Measurements from ENCODE around the gene IRX3.
"Not testable (repeated sequence)": the region's sequence is repeated elsewhere in the genome, so short reads cannot be mapped to it uniquely, and the experiment has no call there.

The IRX3 gene

DNA sequence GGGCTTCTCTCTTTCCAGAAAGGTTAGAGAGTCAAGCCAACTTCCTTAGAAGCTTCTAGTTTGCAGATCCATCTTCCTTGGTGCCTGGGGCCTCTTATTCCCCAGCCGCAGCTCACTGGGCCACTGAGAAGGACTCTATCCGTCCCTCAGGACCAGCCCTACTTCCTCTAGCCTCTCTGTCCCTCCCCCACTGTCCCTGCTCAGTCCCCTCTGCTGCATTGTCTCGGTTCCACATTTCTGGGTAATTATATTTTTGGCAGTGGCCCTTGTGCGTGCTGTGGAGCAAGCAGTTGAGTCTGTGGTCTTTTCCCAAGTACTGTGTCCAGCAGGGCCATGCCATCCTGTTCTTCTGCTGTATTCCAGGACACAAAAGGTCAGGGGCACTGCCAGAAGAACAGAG, 17.8 kb downstream of the IRX3 start:
- H3K9ac ChIP-seq (ENCODE audit: low read length): no peak overlapping the region
- peaks cover 2% of the 10 kb centered on the region for H3K9me3 ChIP-seq (ENCODE audit: control insufficient read depth, low read length)
- peaks cover 7% of the 10 kb centered on the region for H3K4me1 ChIP-seq (ENCODE audit: control insufficient read depth, insufficient read depth, low read length)
- H3K4me3 ChIP-seq (ENCODE audit: low read length): no peak overlapping the region
- no peak for DNase-seq (ENCODE audit: low read depth)
- no peaks in the 10 kb centered on the region for H3K27me3 ChIP-seq (replicated peaks; ENCODE audit: control insufficient read depth, insufficient read depth, low read length)
- no peaks in the 10 kb centered on the region for H3K36me3 ChIP-seq (ENCODE audit: control insufficient read depth, insufficient read depth, low read length, severe bottlenecking)

- Histone ChIP-seq H3K4me3 (ENCODE audit: low read length) (no peak overlapping the region), H3K27me3 (replicated peaks; ENCODE audit: control insufficient read depth, insufficient read depth, low read length) (no peaks in the 10 kb centered on the region), H3K9me3 (ENCODE audit: control insufficient read depth, low read length) (peaks cover 2% of the 10 kb centered on the region), H3K4me1 (ENCODE audit: control insufficient read depth, insufficient read depth, low read length) (peaks cover 7% of the 10 kb centered on the region), H3K9ac (ENCODE audit: low read length) (no peak overlapping the region), H3K36me3 (ENCODE audit: control insufficient read depth, insufficient read depth, low read length, severe bottlenecking) (no peaks in the 10 kb centered on the region)
- DNase-seq (ENCODE audit: low read depth): no peak
Measured at GRCh38 chr16:54268340-54268739, 18.2 kb downstream of the IRX3 start.

DNA sequence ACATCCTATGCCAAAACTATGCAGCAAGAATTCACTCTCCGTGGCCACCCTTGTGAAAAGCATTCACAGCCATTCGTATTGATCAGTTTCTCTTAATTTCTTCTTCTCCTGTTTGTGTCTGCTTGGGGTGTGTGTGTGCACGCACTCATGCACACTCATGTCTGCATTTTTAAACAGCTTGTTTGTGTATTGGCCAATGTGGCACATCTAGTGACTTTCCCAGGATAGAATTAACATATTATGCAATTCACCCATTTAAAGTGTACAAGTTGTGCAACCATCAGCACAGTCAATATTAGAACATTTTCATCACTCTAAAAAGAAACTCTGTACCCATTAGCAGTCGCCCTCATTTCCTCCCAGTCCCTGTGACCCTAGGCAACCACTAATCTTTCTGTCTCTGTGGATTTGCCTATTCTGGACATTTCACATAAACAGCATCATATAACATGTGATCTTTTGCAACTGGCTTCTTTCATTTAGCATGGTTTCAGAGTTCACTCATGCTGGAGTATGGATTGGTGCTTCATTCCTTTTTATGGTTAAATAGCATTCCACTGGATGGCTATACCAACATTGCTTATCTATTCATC, 20.1 kb downstream of the IRX3 start:
- peak; percentile 69 for DNase-seq (ENCODE audit: low read depth)
- H3K4me1 ChIP-seq (ENCODE audit: control insufficient read depth, insufficient read depth, low read length): peaks cover 7% of the 10 kb centered on the region
- no peaks in the 10 kb centered on the region for H3K27me3 ChIP-seq (replicated peaks; ENCODE audit: control insufficient read depth, insufficient read depth, low read length)
- no peak overlapping the region for H3K4me3 ChIP-seq (ENCODE audit: low read length)
- H3K9ac ChIP-seq (ENCODE audit: low read length): no peak overlapping the region
- H3K9me3 ChIP-seq (ENCODE audit: control insufficient read depth, low read length): peaks cover 2% of the 10 kb centered on the region
- H3K36me3 ChIP-seq (ENCODE audit: control insufficient read depth, insufficient read depth, low read length, severe bottlenecking): no peaks in the 10 kb centered on the region

DNA sequence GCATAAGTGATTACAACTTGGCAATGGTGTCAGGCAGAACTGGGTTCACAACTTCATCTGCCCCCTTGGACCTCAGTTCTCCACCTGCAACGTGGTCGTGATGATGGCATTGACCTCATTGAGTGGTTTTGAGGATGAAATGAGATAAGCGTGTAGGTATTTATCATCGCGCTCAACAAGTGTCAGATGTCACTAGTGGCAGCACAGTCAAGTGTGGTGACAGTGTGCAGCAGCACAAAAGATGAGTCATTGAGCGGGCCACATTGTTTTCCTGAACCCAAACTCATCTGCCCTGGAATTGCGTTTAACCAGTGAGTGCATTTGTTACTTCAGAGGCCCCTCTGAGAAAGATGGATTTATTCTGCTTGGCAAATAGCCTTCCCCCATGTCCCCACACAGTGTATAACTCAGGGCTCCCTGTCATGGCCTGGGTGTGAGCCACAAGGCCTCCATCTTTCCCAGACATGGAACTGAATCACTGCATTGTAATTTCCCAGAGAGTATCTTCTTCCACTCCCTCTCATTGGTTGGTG, 20.9 kb downstream of the IRX3 start:
- H3K4me1 ChIP-seq (ENCODE audit: control insufficient read depth, insufficient read depth, low read length): peaks cover 7% of the 10 kb centered on the region
- no peaks in the 10 kb centered on the region for H3K9me3 ChIP-seq (ENCODE audit: control insufficient read depth, low read length)
- DNase-seq (ENCODE audit: low read depth): no peak
- no peak overlapping the region for H3K9ac ChIP-seq (ENCODE audit: low read length)
- no peak overlapping the region for H3K4me3 ChIP-seq (ENCODE audit: low read length)
- H3K36me3 ChIP-seq (ENCODE audit: control insufficient read depth, insufficient read depth, low read length, severe bottlenecking): no peaks in the 10 kb centered on the region
- no peaks in the 10 kb centered on the region for H3K27me3 ChIP-seq (replicated peaks; ENCODE audit: control insufficient read depth, insufficient read depth, low read length)

DNA sequence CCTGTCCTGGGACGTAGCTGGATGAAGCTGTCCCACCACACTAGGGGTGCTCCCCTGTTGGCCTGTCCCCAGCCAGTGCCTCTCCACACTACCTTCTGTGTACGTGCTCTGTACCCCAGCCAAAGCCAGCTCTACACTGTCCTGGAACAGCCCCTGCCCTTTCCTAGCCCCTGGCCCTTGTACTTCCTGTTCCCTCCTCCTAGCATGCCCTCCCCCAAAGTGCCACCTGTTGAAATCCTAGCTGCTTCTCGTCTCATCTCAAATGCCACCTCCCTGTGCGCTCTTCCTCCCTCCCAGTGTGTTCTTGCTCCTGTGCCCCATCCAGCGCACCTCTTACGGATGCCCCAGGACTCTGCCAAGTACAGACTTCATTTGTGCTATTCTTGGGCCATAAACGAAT, 33.5 kb downstream of the IRX3 start:
- no peaks in the 10 kb centered on the region for H3K36me3 ChIP-seq (ENCODE audit: control insufficient read depth, insufficient read depth, low read length, severe bottlenecking)
- H3K27me3 ChIP-seq (replicated peaks; ENCODE audit: control insufficient read depth, insufficient read depth, low read length): peaks cover 29% of the 10 kb centered on the region
- peaks cover 8% of the 10 kb centered on the region for H3K9me3 ChIP-seq (ENCODE audit: control insufficient read depth, low read length)
- no peak for DNase-seq (ENCODE audit: low read depth)
- no peaks in the 10 kb centered on the region for H3K4me1 ChIP-seq (ENCODE audit: control insufficient read depth, insufficient read depth, low read length)
- no peak overlapping the region for H3K4me3 ChIP-seq (ENCODE audit: low read length)
- no peak overlapping the region for H3K9ac ChIP-seq (ENCODE audit: low read length)

DNA sequence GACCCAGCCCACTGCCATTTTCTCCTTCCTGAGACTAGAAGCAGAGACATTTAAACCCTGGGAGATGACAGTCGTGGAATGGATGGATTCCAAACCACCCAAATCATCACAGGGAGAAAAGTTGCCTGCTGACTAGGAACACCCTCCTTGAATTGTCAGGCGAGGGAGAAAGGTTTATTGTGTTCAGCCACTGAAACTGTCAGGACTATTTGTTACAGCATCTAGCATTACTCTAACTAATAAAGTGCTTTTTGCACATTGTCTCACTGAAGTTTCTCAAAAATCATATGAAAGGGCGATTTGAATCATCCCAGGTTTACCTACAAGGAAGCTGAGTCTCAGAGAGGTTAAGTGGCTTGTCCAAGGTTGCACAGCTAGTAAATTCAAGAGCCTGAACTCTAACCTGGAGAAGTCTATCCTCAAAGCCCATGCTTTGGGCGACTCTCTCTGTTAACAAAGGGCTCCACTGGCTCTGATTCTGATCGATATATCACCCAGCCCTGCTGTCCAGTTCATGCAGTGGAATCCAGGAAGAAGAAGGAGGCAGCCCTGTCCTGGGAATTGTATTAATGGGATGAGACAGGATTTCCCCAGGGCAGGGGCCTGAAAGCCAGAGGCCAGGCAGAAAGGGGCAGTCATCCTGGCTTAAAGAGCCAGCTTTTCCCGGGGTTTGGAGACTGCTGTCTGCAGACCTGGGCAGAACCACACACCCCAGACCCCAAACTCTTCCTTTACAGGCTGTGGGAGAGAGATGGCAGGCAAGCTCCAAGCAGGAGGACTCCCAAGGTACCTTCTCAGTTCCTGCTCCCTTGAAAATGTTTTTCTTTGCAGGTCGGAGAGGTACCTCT, 37.5 kb downstream of the IRX3 start:
- H3K9me3 ChIP-seq (ENCODE audit: control insufficient read depth, low read length): peaks cover 14% of the 10 kb centered on the region
- H3K4me3 ChIP-seq (ENCODE audit: low read length): no peak overlapping the region
- H3K4me1 ChIP-seq (ENCODE audit: control insufficient read depth, insufficient read depth, low read length): no peaks in the 10 kb centered on the region
- no peaks in the 10 kb centered on the region for H3K36me3 ChIP-seq (ENCODE audit: control insufficient read depth, insufficient read depth, low read length, severe bottlenecking)
- H3K9ac ChIP-seq (ENCODE audit: low read length): no peak overlapping the region
- H3K27me3 ChIP-seq (replicated peaks; ENCODE audit: control insufficient read depth, insufficient read depth, low read length): peaks cover 47% of the 10 kb centered on the region
- DNase-seq (ENCODE audit: low read depth): no peak

- not testable (repeated sequence) for H3K4me3 ChIP-seq (ENCODE audit: low read length); H3K4me1 ChIP-seq (ENCODE audit: control insufficient read depth, insufficient read depth, low read length); H3K9ac ChIP-seq (ENCODE audit: low read length); H3K36me3 ChIP-seq (ENCODE audit: control insufficient read depth, insufficient read depth, low read length, severe bottlenecking); DNase-seq (ENCODE audit: low read depth)
- Histone ChIP-seq H3K27me3 (replicated peaks; ENCODE audit: control insufficient read depth, insufficient read depth, low read length) (peaks cover 54% of the 10 kb centered on the region), H3K9me3 (ENCODE audit: control insufficient read depth, low read length) (peaks cover 14% of the 10 kb centered on the region)
Measured at GRCh38 chr16:54247705-54248104, 38.9 kb downstream of the IRX3 start.

DNA sequence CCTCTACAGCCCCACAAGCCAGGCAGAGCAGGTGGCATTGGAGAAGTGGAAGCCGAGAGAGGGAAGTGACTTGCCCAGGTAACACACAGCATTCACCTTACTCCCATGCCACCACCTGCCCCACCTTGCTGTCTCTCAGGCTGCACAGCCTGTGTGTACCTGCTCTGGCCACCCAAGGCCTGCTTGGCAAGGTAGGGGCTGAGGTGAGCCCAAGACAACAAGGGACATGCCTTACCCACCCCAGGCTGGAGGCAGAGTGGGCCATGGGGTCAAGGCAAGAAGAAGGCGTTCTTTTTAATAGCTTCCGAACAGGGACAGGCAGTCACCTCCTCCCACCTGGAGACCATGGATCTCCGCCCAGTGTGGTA, 40.1 kb downstream of the IRX3 start:
- Histone ChIP-seq H3K36me3 (ENCODE audit: control insufficient read depth, insufficient read depth, low read length, severe bottlenecking) (no peaks in the 10 kb centered on the region), H3K27me3 (replicated peaks; ENCODE audit: control insufficient read depth, insufficient read depth, low read length) (peaks cover 55% of the 10 kb centered on the region), H3K4me3 (ENCODE audit: low read length) (no peak overlapping the region), H3K9ac (ENCODE audit: low read length) (no peak overlapping the region), H3K9me3 (ENCODE audit: control insufficient read depth, low read length) (peaks cover 14% of the 10 kb centered on the region), H3K4me1 (ENCODE audit: control insufficient read depth, insufficient read depth, low read length) (no peaks in the 10 kb centered on the region)
- DNase-seq (ENCODE audit: low read depth): no peak

DNA sequence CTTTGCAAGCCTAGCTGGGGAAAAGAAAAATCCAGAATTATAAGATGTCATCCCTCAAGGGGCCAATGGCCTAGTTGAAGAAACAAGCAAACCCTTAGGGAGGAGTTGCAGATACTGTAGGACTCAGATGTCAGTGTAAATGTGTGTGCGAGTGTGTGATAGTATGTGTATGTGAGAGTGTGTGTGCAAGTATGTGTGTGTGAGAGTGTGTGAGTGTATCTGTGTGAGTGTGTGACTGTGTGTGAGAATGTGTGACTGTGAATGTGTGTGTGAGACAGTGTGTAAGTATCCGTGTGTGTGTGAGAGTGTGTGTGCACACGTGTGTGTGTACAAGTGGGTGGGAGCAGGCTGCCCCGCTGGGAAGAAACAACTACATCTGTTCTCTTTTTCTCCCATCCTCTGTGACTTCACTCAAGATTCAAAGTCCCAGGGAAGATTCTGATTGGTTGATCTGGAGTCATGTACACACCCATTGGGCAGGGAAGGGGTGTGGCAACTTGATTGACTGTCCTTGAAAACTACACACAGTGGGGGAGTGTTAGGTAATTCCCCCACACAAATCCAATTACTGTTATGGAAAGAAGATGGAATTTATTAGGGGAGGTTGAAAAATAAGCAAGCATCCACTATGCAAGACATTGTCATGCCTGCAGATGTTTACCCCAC, 40.7 kb downstream of the IRX3 start:
- Histone ChIP-seq H3K9me3 (ENCODE audit: control insufficient read depth, low read length) (peaks cover 14% of the 10 kb centered on the region), H3K36me3 (ENCODE audit: control insufficient read depth, insufficient read depth, low read length, severe bottlenecking) (no peaks in the 10 kb centered on the region), H3K4me3 (ENCODE audit: low read length) (no peak overlapping the region), H3K4me1 (ENCODE audit: control insufficient read depth, insufficient read depth, low read length) (peaks cover 3% of the 10 kb centered on the region), H3K27me3 (replicated peaks; ENCODE audit: control insufficient read depth, insufficient read depth, low read length) (peaks cover 55% of the 10 kb centered on the region), H3K9ac (ENCODE audit: low read length) (no peak overlapping the region)
- no peak for DNase-seq (ENCODE audit: low read depth)

DNA sequence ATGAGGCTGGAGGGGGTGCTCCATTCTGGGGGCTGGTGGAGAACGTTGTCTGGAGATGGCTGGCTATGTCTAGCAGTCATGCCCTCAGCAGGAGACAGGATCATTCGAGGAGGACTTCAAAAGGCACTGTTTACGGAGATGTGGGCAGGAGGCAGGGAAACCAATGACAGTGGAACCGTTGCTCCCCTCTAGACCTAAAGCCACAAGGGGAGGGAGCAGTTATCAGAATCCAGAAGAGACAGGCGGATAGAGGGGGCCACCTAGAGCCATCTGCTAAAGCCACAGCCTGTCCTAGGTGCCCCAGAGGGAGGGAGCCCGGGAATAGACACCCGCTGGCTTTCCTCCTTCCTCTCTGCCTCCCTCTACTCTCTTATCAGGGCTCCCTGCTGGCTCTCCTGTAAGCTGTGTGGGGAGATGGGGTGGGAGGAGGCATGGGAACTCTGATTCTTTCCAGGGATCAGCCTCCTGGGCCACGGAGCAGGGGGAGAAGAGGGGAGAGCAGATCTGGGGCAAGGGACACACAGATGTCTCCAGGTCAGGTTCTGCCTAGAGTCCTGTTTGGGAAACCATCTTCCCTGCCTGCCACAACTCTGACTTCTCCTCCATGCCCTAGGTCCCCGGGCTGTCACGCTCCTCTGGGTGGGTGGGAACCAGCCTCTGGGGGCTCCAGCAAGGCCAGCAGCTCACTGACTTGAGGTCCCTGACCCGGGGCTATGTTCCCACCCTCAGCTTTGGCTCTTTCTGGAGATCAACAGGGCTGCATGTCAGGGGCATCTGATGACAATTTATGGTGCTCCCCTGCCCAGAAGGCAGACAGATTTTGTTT, 42.3 kb downstream of the IRX3 start:
- Histone ChIP-seq H3K4me3 (ENCODE audit: low read length) (no peak overlapping the region), H3K9ac (ENCODE audit: low read length) (no peak overlapping the region), H3K4me1 (ENCODE audit: control insufficient read depth, insufficient read depth, low read length) (peaks cover 15% of the 10 kb centered on the region), H3K9me3 (ENCODE audit: control insufficient read depth, low read length) (peaks cover 14% of the 10 kb centered on the region), H3K36me3 (ENCODE audit: control insufficient read depth, insufficient read depth, low read length, severe bottlenecking) (no peaks in the 10 kb centered on the region), H3K27me3 (replicated peaks; ENCODE audit: control insufficient read depth, insufficient read depth, low read length) (peaks cover 44% of the 10 kb centered on the region)
- DNase-seq (ENCODE audit: low read depth): no peak

GRCh38 chr16:54243202-54243601, 43.4 kb downstream of the IRX3 start:
- no peak overlapping the region for H3K4me3 ChIP-seq (ENCODE audit: low read length)
- H3K9me3 ChIP-seq (ENCODE audit: control insufficient read depth, low read length): peaks cover 6% of the 10 kb centered on the region
- H3K36me3 ChIP-seq (ENCODE audit: control insufficient read depth, insufficient read depth, low read length, severe bottlenecking): no peaks in the 10 kb centered on the region
- DNase-seq (ENCODE audit: low read depth): no peak
- peaks cover 15% of the 10 kb centered on the region for H3K4me1 ChIP-seq (ENCODE audit: control insufficient read depth, insufficient read depth, low read length)
- peaks cover 44% of the 10 kb centered on the region for H3K27me3 ChIP-seq (replicated peaks; ENCODE audit: control insufficient read depth, insufficient read depth, low read length)
- H3K9ac ChIP-seq (ENCODE audit: low read length): no peak overlapping the region

Measured in adipocyte (in vitro differentiated cells).